ENCODE measurements around the gene B3GALT2.

DNA sequence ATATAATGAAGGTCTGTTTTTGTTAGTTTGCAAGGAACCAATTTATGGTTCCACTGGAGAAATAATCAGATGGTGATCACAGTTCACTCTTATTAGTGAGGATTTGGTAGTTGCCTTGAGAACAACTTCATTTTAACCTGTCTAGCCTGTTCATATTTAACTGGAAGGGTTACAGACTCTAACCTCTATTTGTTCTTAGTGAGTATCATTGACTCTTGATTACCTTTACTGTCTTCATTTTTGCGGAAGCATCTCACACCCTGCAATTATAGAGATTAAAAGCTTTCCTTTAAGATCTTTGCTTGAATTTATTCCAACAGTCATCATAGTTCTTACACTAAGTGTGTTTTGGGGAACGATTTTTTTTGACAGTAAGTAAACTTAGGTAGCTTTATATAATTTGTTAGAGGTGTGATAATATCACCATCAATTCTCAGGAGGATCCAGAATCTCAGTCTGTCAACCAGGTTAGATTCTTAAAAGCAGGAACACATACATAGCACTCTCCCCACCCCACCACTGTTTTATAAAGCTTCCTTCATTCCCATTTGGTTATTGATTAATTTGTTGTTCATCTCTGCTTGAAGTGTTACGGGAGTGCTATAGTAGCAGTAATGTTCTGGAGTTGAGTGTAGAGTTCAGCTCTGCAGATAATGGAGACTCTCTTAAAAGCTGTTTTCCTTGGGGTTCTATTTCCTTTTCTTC lies 30.1 kb downstream of the B3GALT2 start:
- TF ChIP-seq JUND (IDR thresholded peaks at IDR 0.05; ENCODE audit: low read depth, low read length), result no peak
- TF ChIP-seq, protein P1, sequence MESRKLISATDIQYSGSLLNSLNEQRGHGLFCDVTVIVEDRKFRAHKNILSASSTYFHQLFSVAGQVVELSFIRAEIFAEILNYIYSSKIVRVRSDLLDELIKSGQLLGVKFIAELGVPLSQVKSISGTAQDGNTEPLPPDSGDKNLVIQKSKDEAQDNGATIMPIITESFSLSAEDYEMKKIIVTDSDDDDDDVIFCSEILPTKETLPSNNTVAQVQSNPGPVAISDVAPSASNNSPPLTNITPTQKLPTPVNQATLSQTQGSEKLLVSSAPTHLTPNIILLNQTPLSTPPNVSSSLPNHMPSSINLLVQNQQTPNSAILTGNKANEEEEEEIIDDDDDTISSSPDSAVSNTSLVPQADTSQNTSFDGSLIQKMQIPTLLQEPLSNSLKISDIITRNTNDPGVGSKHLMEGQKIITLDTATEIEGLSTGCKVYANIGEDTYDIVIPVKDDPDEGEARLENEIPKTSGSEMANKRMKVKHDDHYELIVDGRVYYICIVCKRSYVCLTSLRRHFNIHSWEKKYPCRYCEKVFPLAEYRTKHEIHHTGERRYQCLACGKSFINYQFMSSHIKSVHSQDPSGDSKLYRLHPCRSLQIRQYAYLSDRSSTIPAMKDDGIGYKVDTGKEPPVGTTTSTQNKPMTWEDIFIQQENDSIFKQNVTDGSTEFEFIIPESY (IDR thresholded peaks at IDR 0.05), result no peak
- TF ChIP-seq, protein P2, sequence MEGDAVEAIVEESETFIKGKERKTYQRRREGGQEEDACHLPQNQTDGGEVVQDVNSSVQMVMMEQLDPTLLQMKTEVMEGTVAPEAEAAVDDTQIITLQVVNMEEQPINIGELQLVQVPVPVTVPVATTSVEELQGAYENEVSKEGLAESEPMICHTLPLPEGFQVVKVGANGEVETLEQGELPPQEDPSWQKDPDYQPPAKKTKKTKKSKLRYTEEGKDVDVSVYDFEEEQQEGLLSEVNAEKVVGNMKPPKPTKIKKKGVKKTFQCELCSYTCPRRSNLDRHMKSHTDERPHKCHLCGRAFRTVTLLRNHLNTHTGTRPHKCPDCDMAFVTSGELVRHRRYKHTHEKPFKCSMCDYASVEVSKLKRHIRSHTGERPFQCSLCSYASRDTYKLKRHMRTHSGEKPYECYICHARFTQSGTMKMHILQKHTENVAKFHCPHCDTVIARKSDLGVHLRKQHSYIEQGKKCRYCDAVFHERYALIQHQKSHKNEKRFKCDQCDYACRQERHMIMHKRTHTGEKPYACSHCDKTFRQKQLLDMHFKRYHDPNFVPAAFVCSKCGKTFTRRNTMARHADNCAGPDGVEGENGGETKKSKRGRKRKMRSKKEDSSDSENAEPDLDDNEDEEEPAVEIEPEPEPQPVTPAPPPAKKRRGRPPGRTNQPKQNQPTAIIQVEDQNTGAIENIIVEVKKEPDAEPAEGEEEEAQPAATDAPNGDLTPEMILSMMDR (IDR thresholded peaks at IDR 0.05 in 2 of 3, conservative IDR thresholded peaks at IDR 0.05 in 1 of 3; ENCODE audit: control insufficient read depth in 2 of 3, extremely low read depth in 1 of 3, insufficient read depth in 1 of 3, low read depth in 3 of 3, low read length in 3 of 3), result no peak
- no peak for TF ChIP-seq RCOR1 (conservative IDR thresholded peaks at IDR 0.05; ENCODE audit: low read depth, low read length)
- no peak for TF ChIP-seq ETV6 (conservative IDR thresholded peaks at IDR 0.05 in 1 of 2, IDR thresholded peaks at IDR 0.05 in 1 of 2; ENCODE audit: borderline replicate concordance in 1 of 2, low read depth in 1 of 2)
- no peak for TF ChIP-seq POLR2AphosphoS5 (IDR thresholded peaks at IDR 0.05; ENCODE audit: low read length)

All from GM12878 (cell line).